GM12801 (cell line): ENCODE results near the gene SYNPR.

Experiments used
- TF ChIP-seq, protein P1 (sequence below): IDR thresholded peaks from one replicate; pipeline ENCODE4 v1.5.1; 2011; ENCODE audit warnings: control low read depth; ENCODE audit not compliant: insufficient read length; ENCODE audit errors: extremely low read depth

SYNPR gene

GRCh38 chr3:63611382-63611781 lies 333.3 kb downstream of the SYNPR start:
- TF ChIP-seq, protein P1, sequence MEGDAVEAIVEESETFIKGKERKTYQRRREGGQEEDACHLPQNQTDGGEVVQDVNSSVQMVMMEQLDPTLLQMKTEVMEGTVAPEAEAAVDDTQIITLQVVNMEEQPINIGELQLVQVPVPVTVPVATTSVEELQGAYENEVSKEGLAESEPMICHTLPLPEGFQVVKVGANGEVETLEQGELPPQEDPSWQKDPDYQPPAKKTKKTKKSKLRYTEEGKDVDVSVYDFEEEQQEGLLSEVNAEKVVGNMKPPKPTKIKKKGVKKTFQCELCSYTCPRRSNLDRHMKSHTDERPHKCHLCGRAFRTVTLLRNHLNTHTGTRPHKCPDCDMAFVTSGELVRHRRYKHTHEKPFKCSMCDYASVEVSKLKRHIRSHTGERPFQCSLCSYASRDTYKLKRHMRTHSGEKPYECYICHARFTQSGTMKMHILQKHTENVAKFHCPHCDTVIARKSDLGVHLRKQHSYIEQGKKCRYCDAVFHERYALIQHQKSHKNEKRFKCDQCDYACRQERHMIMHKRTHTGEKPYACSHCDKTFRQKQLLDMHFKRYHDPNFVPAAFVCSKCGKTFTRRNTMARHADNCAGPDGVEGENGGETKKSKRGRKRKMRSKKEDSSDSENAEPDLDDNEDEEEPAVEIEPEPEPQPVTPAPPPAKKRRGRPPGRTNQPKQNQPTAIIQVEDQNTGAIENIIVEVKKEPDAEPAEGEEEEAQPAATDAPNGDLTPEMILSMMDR, result no peak

- TF ChIP-seq, protein P1, result no peak
Observed at GRCh38 chr3:63613561-63613960, 335.5 kb downstream of the SYNPR start.

GRCh38 chr3:63617391-63617790 lies 339.3 kb downstream of the SYNPR start:
- TF ChIP-seq, protein P1, result no peak

- TF ChIP-seq, protein P1, result no peak
Observed at GRCh38 chr3:63624941-63625560, 346.9 kb downstream of the SYNPR start.

DNA sequence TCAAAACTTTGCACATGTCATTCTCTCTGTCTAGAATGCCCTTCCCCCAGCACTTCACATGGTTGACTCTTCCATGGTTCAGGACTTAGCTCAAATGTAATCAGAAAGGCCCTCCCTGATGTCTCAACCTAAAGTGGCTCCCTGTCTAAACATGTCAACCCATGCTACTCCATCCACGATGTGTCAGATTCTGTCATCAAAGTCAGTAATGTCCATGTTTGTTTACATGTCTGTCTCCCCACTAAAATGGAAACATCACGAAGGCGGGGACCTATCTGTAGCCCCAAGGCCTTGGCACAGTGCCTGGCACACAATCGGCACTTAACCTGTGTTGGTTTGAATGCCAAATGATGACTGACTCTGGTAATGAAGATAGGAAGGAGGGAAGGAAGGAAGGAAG lies 353.6 kb downstream of the SYNPR start:
- TF ChIP-seq, protein P1, result no peak

- TF ChIP-seq, protein P1, result no peak
Observed at GRCh38 chr3:63635186-63635585, 357.1 kb downstream of the SYNPR start.

GRCh38 chr3:63639806-63640205 lies 361.7 kb downstream of the SYNPR start:
- TF ChIP-seq, protein P1, result no peak
